NCI-H1930 (cell line): ENCODE results near the gene GABRA6.
"Not testable (repeated sequence)": the region's sequence is repeated elsewhere in the genome, so short reads cannot be mapped to it uniquely, and the experiment has no call there.

ENCODE experiments used
- DNase-seq, 2 experiments: peaks; one replicate each; lab custom pipeline; 2025; lab: John Stamatoyannopoulos, UW

Gene GABRA6

GRCh38 chr5:161685461-161685860 lies at the start of gene GABRA6:
GABRA6 (plus strand) TSS chr5:161685721; CDS start chr5:161685990, 269 bp downstream.
- DNase-seq, result no peak

- DNase-seq, result no peak
Observed at GRCh38 chr5:161637591-161637990, 47.9 kb upstream of the GABRA6 start.

- no peak for DNase-seq
Observed at GRCh38 chr5:161641444-161641843, 44.1 kb upstream of the GABRA6 start.

- no peak for DNase-seq
Observed at GRCh38 chr5:161645264-161645663, 40.3 kb upstream of the GABRA6 start.

GRCh38 chr5:161651926-161652325 lies 33.6 kb upstream of the GABRA6 start:
- not testable (repeated sequence) for DNase-seq

GRCh38 chr5:161660806-161661205 lies 24.7 kb upstream of the GABRA6 start:
- DNase-seq, result no peak

- no peak for DNase-seq
Observed at GRCh38 chr5:161663431-161663830, 22.1 kb upstream of the GABRA6 start.

DNA sequence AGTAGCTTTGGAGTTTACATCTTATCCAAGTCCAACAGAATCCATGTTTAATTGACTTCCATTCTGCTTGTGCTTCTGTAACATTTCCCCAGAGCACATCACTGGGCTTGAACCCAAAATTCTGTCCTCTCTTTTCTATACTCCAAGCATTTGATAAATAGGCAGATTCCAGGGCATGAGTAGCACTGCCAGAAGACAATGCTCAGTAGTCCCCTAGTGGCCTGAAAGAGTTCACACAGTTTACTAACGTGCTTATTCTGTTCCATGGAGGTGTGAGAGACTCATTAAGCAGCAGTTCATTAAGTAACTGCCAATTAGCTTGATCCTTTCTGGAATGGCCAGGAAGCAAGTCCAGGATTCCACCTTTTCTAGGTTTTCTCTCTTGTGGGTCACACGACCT lies 9.4 kb upstream of the GABRA6 start:
- DNase-seq, result no peak

DNA sequence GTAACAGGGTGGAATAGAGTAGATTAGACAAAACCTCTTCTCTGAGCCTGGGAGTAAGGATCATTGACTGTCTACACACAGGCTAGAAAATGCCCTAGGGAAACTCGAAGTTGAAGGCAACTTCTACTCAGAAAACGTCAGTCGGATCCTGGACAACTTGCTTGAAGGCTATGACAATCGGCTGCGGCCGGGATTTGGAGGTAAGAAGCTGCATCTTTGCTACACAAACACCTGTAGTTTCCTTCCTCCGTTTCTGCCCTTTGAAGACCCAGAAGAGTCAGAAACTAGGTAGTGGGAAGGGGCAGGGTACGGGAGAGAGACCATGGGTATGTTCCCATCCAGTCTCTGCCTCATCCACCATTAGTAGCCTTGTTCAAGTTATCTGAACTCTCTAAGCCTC lies 628 bp downstream of the GABRA6 start:
- no peak for DNase-seq

DNA sequence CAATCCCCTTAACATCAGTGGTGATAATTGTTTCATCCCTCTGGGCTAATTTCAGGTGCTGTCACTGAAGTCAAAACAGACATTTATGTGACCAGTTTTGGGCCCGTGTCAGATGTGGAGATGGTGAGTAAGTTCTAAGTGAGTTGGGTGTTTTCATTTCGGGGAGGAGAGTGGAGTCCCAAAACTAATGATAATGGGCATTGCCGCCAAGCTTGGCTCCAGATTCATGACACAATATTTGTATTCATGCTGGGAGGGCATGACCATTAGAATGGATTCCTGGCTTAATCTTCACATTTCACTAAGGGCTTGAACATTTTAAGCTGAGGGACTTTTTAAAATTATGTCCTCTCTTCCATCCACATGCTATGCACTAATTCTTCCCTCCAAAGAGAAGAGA lies 1.4 kb downstream of the GABRA6 start:
- no peak for DNase-seq

GRCh38 chr5:161687316-161687715 lies 1.8 kb downstream of the GABRA6 start:
- no peak for DNase-seq

GRCh38 chr5:161691911-161692310 lies 6.4 kb downstream of the GABRA6 start:
- DNase-seq, result no peak

GRCh38 chr5:161697001-161697400 lies 11.5 kb downstream of the GABRA6 start:
- DNase-seq, result no peak

DNA sequence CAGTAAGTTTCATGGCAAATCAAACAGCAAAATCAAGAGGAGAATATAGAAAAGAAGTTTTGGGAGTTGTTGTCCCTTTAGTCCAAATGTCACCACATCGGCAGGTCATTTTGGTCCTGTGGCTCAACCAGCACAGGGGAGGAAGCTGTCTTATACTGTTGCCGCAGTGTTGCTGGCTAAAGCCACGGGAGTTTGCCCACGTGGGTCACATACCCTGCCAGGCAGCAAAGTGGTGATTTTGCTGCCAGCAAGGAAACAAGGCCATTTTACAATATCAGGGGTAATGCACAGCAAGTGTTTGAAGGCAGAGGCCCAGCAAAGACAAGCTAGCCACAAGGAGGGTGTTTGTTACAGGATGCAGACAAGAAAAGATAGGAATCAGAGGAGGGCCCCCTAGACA lies 14.5 kb downstream of the GABRA6 start:
- DNase-seq, result no peak

GRCh38 chr5:161703528-161703927 lies 18.0 kb downstream of the GABRA6 start:
- no peak for DNase-seq

GRCh38 chr5:161707382-161707781 lies 21.9 kb downstream of the GABRA6 start:
- DNase-seq, result no peak

DNA sequence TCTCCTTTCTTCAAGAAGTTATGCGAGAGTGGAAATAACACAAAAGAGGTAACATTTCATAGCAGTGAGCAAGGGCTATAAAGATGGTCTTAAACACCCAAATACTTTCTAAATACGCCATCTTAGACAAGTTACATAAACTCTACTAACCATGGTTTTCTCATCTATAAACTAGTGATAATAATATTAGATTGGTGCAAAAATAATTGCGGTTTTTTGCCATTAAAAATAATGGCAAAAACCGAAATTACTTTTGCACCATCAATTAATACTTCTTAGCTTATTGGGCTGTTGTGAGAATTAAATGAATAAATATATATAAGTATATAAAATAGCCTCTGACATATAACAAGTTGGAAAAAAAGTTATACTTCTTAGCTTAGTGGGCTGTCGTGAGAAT lies 23.7 kb downstream of the GABRA6 start:
- DNase-seq, result no peak

GRCh38 chr5:161713042-161713441 lies 27.5 kb downstream of the GABRA6 start:
- DNase-seq, result no peak

GRCh38 chr5:161719157-161719556 lies 33.6 kb downstream of the GABRA6 start:
- no peak for DNase-seq

DNA sequence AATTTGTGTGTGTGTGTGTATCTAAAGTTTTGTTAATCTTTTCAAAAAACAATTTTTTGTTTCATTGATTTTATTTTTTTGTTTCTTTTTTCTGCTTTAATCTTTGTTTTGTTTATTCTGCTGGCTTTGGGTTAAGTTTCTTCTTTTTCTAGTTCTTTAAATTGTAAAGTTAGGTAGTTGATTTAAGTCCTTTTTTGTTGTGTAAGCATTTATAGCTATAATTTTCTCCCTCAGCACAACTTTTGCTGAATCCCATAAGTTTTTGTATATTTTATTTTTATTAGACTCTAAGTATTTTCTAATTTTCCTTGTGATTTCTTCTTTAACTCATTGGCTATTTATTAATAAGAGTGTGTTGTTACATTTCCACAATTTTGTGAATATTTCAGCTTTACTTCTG lies 34.9 kb downstream of the GABRA6 start:
- no peak for DNase-seq

DNA sequence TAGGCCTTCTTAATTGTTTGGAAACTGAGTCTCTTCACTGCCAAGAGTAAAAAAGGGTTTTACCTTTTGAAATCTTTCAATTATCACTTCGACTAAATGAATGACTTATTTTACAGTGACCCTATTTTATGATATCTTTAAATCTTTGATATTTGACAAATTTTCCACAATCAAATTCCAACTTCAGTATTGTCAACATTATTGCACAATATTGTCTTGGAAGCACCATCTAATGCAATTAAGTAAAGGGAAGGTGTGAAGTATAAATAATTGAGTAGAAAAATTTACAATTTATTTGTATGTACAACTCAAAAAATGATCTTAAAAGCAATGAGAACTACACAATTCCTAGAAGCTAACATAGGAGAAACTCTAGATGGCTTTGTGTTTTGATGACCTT lies 49.2 kb downstream of the GABRA6 start:
- no peak for DNase-seq

- DNase-seq, result no peak
Observed at GRCh38 chr5:161740433-161740832, 54.9 kb downstream of the GABRA6 start.

GRCh38 chr5:161744276-161744675 lies 58.8 kb downstream of the GABRA6 start:
- DNase-seq, result no peak

DNA sequence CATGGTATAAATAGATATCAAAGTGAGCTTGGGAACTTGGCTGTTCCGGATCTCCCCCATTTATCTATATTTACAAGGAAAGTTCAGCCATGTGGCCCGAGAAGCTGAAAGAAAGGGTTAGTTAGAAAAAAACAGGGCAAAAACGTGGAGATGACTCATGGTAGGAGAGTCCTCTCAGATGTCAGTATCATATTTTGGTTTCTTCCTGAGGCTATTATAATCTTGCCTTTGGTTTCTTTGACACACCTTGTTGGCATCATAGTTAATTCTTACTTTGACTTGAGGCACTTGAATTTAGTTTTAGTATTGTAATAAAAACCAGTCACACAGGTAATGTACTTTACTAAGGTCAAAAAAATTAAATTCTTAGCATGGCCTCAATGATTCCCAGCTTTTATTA lies 59.9 kb downstream of the GABRA6 start:
- no peak for DNase-seq

DNA sequence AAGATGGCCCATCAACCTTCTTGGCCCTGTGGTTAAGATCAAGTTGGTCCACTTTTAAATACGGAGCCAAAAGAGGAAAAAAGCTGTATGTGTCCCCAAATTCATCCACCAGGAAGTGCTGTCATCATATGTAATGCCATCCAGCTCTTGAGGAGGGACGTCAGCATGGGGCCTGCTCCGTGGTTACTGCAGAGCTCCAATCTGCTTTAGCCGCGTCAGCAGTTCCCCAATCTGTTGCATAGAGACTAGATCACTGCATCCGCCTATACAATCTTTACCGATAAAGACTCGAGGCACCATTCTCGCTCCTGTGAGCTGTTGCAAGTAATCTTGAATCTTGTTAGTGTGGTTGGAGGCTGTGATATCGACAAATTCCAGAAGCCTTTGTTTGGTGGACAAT lies 65.7 kb downstream of the GABRA6 start:
- DNase-seq, result no peak
